ENCODE results near the gene GPR55. TPM values are rescaled to one million over a fixed set of nuclear protein-coding genes. Genes with fewer than 3 reads are reported as not detected.
A peak's percentile ranks its signal among the peaks of the same experiment; 100 is the strongest.

The GPR55 gene
- total and polyA plus RNA-seq, 4 experiments from 2014 or later, result 2.4 to 8.3 (median 8.1) TPM; not detected in 1

DNA sequence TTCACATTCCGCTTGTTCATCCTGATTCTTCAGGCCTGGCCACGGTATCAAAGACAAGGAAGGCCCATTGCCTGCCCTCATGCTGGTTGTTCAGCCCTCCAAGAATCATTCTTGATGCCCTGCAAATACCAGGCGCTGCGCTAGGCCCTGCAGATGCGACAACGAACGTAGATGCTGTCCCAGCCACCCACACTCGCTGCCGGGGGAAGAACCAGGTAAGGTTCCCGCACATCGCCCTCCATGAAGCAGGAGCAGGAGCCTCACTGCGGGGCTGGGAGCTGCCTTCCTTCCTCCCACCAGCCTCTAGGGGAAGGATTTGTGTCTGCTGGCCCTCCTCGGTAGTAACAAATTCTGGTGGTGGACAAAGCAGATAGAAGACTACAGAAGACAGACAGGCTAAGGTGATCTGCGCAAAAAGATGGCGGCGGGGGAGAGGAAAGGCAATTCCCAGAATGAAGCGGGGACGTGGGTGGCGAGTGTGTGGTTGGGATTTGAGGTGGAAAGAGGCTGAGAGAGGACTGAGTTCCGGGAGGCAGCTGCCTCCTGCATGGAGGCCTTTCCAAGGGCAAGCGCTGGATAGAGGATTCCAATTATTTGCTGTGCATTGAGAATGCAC is 19.8 kb upstream of the GPR55 start:
- ChIA-PET POLR2A (ENCODE audit: partially characterized antibody) (no interaction called here), CTCF (ENCODE audit: partially characterized antibody) (no interaction called here)
- no peaks in the 10 kb centered on the region for H3K4me1 ChIP-seq (ENCODE audit: insufficient read depth, low read length)
- no peaks in the 10 kb centered on the region for H3K27me3 ChIP-seq (ENCODE audit: insufficient read depth, low read length)
- intact Hi-C loops (cut with micrococcal nuclease), result no loop called here
- no peak overlapping the region for H3K4me3 Mint-ChIP-seq
- no peaks in the 10 kb centered on the region for H3K9me3 ChIP-seq (ENCODE audit: control insufficient read depth in 1 of 2, low read length in 2 of 2)
- H3K27me3 Mint-ChIP-seq, result peaks cover 0 to 3% of the 10 kb centered on the region in 2 donors
- DNase-seq, result no peak
- no peaks in the 10 kb centered on the region for H3K36me3 Mint-ChIP-seq
- H3K4me1 Mint-ChIP-seq, result peaks cover 1 to 9% (median 5%) of the 10 kb centered on the region in 4 donors
- no peaks in the 10 kb centered on the region for H3K36me3 ChIP-seq (ENCODE audit: insufficient read depth, low read length)
- H3K4me3 ChIP-seq (ENCODE audit: low read length in 2 of 2), result no peak overlapping the region
- H3K27ac Mint-ChIP-seq, result no peak overlapping the region
- H3K27ac ChIP-seq (ENCODE audit: low read depth, low read length), result no peak overlapping the region
- H3K9me3 Mint-ChIP-seq, result no peaks in the 10 kb centered on the region

- Mint-ChIP-seq H3K36me3 (no peaks in the 10 kb centered on the region), H3K27me3 (peaks cover 0 to 5% of the 10 kb centered on the region in 2 donors), H3K27ac (peak overlapping the region in 1 of 7 donors; percentile 43), H3K9me3 (no peaks in the 10 kb centered on the region), H3K4me1 (peaks cover 1 to 9% (median 5%) of the 10 kb centered on the region in 4 donors), H3K4me3 (no peak overlapping the region)
- no peak for DNase-seq
- no peaks in the 10 kb centered on the region for H3K36me3 ChIP-seq (ENCODE audit: insufficient read depth, low read length)
- intact Hi-C loops (cut with micrococcal nuclease), result no loop called here
- H3K4me3 ChIP-seq (ENCODE audit: low read length in 2 of 2), result no peak overlapping the region
- ChIA-PET POLR2A (ENCODE audit: partially characterized antibody) (no interaction called here), CTCF (ENCODE audit: partially characterized antibody) (no interaction called here)
- H3K9me3 ChIP-seq (ENCODE audit: control insufficient read depth in 1 of 2, low read length in 2 of 2), result no peaks in the 10 kb centered on the region
- H3K4me1 ChIP-seq (ENCODE audit: insufficient read depth, low read length), result no peaks in the 10 kb centered on the region
- H3K27ac ChIP-seq (ENCODE audit: low read depth, low read length), result no peak overlapping the region
- H3K27me3 ChIP-seq (ENCODE audit: insufficient read depth, low read length), result no peaks in the 10 kb centered on the region
These were observed 19.1 kb upstream of the GPR55 start for GRCh38 chr2:230944123-230944653.

DNA sequence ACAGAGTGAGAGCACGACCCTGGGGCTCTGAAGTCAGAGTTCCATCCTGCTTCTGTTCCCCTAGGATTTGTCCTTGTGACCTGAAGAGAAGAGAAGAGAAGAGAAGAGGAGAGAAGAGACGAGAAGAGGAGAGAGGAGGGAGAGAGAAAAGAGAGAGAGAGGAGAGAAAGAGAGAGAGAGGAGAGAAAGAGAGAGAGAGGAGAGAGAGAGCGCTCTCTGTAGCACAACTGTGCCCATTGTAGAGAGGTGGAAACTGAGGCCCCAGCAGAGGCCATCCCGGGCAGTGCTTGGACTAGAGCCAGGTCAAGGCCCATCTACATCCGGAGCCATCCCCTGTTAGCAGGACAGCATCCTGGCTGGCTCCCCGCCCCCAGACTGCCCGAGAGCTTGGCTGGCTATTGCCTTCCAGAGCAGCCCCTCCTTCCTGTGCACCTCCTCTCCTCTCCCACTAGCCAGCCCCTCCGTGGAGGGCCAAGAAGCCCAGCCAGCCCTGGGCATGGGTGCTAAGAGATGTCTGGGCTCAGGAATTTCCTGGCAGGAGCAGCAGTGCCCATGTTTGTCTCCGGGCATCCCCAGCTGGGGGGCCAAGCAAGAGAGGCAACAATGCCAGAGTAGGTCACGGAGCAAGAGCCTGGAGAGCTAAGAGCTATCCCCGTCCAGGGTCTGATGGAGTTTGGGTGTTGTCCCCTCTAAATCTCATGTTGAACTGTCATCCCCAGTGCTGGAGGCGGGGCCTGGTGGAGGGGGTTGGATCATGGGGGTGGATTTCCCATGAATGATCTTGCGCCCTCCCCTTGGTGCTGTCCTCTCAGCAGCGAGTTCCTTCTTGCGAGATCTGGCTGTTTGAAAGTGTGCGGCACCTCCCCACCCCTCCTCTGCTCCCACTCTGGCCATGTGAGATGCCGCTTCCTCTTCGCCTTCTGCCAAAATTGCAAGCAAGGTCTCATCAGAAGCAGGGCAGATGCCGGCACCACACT is 18.2 kb upstream of the GPR55 start:
- H3K9me3 Mint-ChIP-seq, result peaks cover 0 to 4% (median 0%) of the 10 kb centered on the region in 8 donors
- H3K27ac Mint-ChIP-seq, result peak overlapping the region in 1 of 7 donors; percentile 24
- no peak for DNase-seq
- ChIA-PET CTCF (ENCODE audit: partially characterized antibody) (no interaction called here), POLR2A (ENCODE audit: partially characterized antibody) (no interaction called here)
- Histone ChIP-seq H3K27me3 (ENCODE audit: insufficient read depth, low read length) (no peaks in the 10 kb centered on the region), H3K4me3 (ENCODE audit: low read length in 2 of 2) (no peak overlapping the region), H3K4me1 (ENCODE audit: insufficient read depth, low read length) (no peaks in the 10 kb centered on the region), H3K36me3 (ENCODE audit: insufficient read depth, low read length) (no peaks in the 10 kb centered on the region), H3K27ac (ENCODE audit: low read depth, low read length) (no peak overlapping the region), H3K9me3 (ENCODE audit: control insufficient read depth in 1 of 2, low read length in 2 of 2) (no peaks in the 10 kb centered on the region)
- H3K36me3 Mint-ChIP-seq, result no peaks in the 10 kb centered on the region
- intact Hi-C loops (cut with micrococcal nuclease), result no loop called here
- H3K27me3 Mint-ChIP-seq, result peaks cover 0 to 5% of the 10 kb centered on the region in 2 donors
- no peak overlapping the region for H3K4me3 Mint-ChIP-seq
- H3K4me1 Mint-ChIP-seq, result peaks cover 1 to 9% (median 5%) of the 10 kb centered on the region in 4 donors

DNA sequence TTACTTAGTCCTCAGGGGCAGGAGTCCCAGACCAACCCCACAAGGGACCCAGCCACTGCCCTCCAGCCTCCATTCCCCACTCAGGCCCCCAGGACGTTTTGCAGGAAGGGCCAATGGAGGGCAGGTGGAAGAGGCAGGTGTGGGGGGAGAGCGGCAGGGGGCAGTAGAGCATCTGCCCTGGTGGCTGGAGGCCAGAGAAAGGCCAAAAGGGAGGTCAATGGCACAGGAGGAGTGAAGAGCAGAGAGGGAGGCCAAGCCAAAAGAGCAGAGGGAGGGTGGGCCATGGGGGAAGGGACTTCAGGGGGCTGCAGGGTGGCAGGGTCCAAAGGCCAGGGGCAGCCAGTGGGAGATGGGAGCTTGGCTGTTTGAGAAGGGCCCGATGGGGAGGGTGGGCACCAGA is 17.3 kb upstream of the GPR55 start:
- Histone ChIP-seq H3K4me1 (ENCODE audit: insufficient read depth, low read length) (no peaks in the 10 kb centered on the region), H3K36me3 (ENCODE audit: insufficient read depth, low read length) (no peaks in the 10 kb centered on the region), H3K9me3 (ENCODE audit: control insufficient read depth in 1 of 2, low read length in 2 of 2) (no peaks in the 10 kb centered on the region), H3K4me3 (ENCODE audit: low read length in 2 of 2) (no peak overlapping the region), H3K27ac (ENCODE audit: low read depth, low read length) (no peak overlapping the region), H3K27me3 (ENCODE audit: insufficient read depth, low read length) (no peaks in the 10 kb centered on the region)
- peaks cover 0 to 5% of the 10 kb centered on the region in 2 donors for H3K27me3 Mint-ChIP-seq
- peaks cover 0 to 9% (median 4%) of the 10 kb centered on the region in 8 donors for H3K9me3 Mint-ChIP-seq
- no peak overlapping the region for H3K4me3 Mint-ChIP-seq
- DNase-seq, result no peak
- H3K4me1 Mint-ChIP-seq, result peaks cover 1 to 9% (median 5%) of the 10 kb centered on the region in 4 donors
- POLR2A ChIA-PET (ENCODE audit: partially characterized antibody), result no interaction called here
- CTCF ChIA-PET (ENCODE audit: partially characterized antibody), result interaction anchor here (1.5 kb wide), 1 partner anchor 18 kb away, joined by 4 read pairs; the partner anchor contains the start of gene GPR55
- no peak overlapping the region for H3K27ac Mint-ChIP-seq
- no peaks in the 10 kb centered on the region for H3K36me3 Mint-ChIP-seq
- intact Hi-C loops (cut with micrococcal nuclease), result no loop called here

- no peaks in the 10 kb centered on the region for H3K36me3 Mint-ChIP-seq
- Histone ChIP-seq H3K36me3 (ENCODE audit: insufficient read depth, low read length) (no peaks in the 10 kb centered on the region), H3K27me3 (ENCODE audit: insufficient read depth, low read length) (no peaks in the 10 kb centered on the region), H3K9me3 (ENCODE audit: control insufficient read depth in 1 of 2, low read length in 2 of 2) (no peaks in the 10 kb centered on the region), H3K4me1 (ENCODE audit: insufficient read depth, low read length) (no peaks in the 10 kb centered on the region), H3K27ac (ENCODE audit: low read depth, low read length) (no peak overlapping the region), H3K4me3 (ENCODE audit: low read length in 2 of 2) (no peak overlapping the region)
- POLR2A ChIA-PET (ENCODE audit: partially characterized antibody), result interaction anchor here (0.8 kb wide), 1 partner anchor 16 kb away, joined by 3 read pairs; no protein-coding TSS in a partner anchor
- intact Hi-C loops (cut with micrococcal nuclease), result no loop called here
- H3K9me3 Mint-ChIP-seq, result peaks cover 0 to 13% (median 8%) of the 10 kb centered on the region in 8 donors
- CTCF ChIA-PET (ENCODE audit: partially characterized antibody), result interaction anchor here (0.9 to 1.5 kb wide), 4 partner anchors 17 to 92 kb away, joined by 3 to 4 read pairs (median 4); partner anchors contain the start of gene GPR55
- H3K4me3 Mint-ChIP-seq, result no peak overlapping the region
- H3K27me3 Mint-ChIP-seq, result peaks cover 0 to 5% of the 10 kb centered on the region in 2 donors
- peaks cover 1 to 9% (median 5%) of the 10 kb centered on the region in 4 donors for H3K4me1 Mint-ChIP-seq
- DNase-seq, result no peak
- peak overlapping the region in 2 of 7 donors; percentile 44 to 64 for H3K27ac Mint-ChIP-seq
These were observed 16.4 kb upstream of the GPR55 start for GRCh38 chr2:230941202-230942180.

DNA sequence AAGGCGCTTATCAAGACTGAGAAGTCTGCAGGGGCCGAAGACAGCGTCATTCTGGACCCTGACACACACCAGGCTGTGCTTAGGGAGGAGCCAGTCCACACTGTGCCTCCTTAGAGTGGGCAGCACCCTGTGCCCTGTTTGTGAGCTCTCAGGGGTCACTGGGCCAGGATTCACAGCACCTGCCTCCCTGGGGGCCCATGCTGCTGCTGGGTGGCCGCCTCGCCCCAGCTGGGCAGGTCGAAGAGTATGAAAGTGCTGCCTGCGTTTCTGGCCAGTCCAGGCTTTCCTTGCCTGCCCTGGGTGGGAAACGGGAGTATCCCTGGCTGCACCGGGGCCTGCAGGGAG is 15.4 kb upstream of the GPR55 start:
- POLR2A ChIA-PET (ENCODE audit: partially characterized antibody), result no interaction called here
- no peak overlapping the region for H3K27ac Mint-ChIP-seq

More for the DNA sequence above, 15.4 kb upstream of the GPR55 start:
- H3K9me3 Mint-ChIP-seq, result peaks cover 0 to 22% (median 16%) of the 10 kb centered on the region in 8 donors
- peaks cover 1 to 9% (median 5%) of the 10 kb centered on the region in 4 donors for H3K4me1 Mint-ChIP-seq
- peaks cover 0 to 6% of the 10 kb centered on the region in 2 donors for H3K27me3 Mint-ChIP-seq
- CTCF ChIA-PET (ENCODE audit: partially characterized antibody), result interaction anchor here (1.1 to 2.1 kb wide), 3 partner anchors 16 to 47 kb away, joined by 4 to 8 read pairs (median 5); partner anchors contain the start of gene GPR55
- no peaks in the 10 kb centered on the region for H3K36me3 Mint-ChIP-seq
- Histone ChIP-seq H3K27ac (ENCODE audit: low read depth, low read length) (no peak overlapping the region), H3K9me3 (ENCODE audit: control insufficient read depth in 1 of 2, low read length in 2 of 2) (no peaks in the 10 kb centered on the region), H3K4me3 (ENCODE audit: low read length in 2 of 2) (no peak overlapping the region), H3K36me3 (ENCODE audit: insufficient read depth, low read length) (no peaks in the 10 kb centered on the region), H3K27me3 (ENCODE audit: insufficient read depth, low read length) (no peaks in the 10 kb centered on the region), H3K4me1 (ENCODE audit: insufficient read depth, low read length) (no peaks in the 10 kb centered on the region)
- H3K4me3 Mint-ChIP-seq, result no peak overlapping the region
- DNase-seq, result no peak
- intact Hi-C loops (cut with micrococcal nuclease), result no loop called here

Data from CD4-positive, alpha-beta memory T cell (primary cell).